ENCODE results near the gene ORM1.

DNA sequence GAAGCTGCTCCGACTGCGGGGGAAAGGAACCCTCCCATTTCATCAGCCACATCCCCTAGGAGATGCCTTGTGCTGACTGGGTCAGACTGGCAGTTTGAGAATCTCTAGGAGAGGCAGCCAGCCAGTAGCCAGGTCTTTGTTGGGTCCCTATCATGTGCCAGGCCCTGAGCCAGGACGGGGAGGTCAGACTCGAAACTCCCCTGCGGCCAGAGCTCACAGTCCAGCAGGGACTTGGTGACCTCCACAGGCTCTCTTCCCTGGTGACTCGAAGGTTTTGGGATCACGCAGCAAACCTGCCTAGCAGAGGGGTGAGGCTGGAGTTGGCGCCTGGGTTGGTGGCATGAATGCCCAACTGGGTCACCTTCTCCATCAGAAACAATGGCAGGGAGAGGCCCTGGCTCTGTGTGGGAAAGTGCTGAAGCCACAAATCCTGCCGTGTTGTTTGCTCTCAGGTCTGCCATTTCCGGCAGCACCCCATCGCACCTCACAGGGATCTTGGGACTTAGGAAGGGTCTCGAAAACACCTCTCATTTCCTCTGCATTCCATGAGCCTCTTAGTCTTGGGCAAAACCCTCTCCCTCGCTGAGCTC lies 14.4 kb upstream of the ORM1 start:
- TF ChIP-seq, protein P1, sequence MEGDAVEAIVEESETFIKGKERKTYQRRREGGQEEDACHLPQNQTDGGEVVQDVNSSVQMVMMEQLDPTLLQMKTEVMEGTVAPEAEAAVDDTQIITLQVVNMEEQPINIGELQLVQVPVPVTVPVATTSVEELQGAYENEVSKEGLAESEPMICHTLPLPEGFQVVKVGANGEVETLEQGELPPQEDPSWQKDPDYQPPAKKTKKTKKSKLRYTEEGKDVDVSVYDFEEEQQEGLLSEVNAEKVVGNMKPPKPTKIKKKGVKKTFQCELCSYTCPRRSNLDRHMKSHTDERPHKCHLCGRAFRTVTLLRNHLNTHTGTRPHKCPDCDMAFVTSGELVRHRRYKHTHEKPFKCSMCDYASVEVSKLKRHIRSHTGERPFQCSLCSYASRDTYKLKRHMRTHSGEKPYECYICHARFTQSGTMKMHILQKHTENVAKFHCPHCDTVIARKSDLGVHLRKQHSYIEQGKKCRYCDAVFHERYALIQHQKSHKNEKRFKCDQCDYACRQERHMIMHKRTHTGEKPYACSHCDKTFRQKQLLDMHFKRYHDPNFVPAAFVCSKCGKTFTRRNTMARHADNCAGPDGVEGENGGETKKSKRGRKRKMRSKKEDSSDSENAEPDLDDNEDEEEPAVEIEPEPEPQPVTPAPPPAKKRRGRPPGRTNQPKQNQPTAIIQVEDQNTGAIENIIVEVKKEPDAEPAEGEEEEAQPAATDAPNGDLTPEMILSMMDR (IDR thresholded peaks at IDR 0.05; ENCODE audit: insufficient read depth, low read length): no peak
- TF ChIP-seq POLR2AphosphoS5 (IDR thresholded peaks at IDR 0.05; ENCODE audit: low read depth): no peak
- TF ChIP-seq, protein P2, sequence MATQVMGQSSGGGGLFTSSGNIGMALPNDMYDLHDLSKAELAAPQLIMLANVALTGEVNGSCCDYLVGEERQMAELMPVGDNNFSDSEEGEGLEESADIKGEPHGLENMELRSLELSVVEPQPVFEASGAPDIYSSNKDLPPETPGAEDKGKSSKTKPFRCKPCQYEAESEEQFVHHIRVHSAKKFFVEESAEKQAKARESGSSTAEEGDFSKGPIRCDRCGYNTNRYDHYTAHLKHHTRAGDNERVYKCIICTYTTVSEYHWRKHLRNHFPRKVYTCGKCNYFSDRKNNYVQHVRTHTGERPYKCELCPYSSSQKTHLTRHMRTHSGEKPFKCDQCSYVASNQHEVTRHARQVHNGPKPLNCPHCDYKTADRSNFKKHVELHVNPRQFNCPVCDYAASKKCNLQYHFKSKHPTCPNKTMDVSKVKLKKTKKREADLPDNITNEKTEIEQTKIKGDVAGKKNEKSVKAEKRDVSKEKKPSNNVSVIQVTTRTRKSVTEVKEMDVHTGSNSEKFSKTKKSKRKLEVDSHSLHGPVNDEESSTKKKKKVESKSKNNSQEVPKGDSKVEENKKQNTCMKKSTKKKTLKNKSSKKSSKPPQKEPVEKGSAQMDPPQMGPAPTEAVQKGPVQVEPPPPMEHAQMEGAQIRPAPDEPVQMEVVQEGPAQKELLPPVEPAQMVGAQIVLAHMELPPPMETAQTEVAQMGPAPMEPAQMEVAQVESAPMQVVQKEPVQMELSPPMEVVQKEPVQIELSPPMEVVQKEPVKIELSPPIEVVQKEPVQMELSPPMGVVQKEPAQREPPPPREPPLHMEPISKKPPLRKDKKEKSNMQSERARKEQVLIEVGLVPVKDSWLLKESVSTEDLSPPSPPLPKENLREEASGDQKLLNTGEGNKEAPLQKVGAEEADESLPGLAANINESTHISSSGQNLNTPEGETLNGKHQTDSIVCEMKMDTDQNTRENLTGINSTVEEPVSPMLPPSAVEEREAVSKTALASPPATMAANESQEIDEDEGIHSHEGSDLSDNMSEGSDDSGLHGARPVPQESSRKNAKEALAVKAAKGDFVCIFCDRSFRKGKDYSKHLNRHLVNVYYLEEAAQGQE (IDR thresholded peaks at IDR 0.05; ENCODE audit: insufficient replicate concordance, low read depth): no peak

All from HL-60 (cell line).